HL-60 (cell line): ENCODE results near the gene RAE1.

Source experiments
- DNase-seq, 2 experiments: peaks; one replicate each; pipeline ENCODE4 v3.0.0-alpha.2; 2010 to 2020; ENCODE audit warnings: low read depth in 1 of 2, low spot score in 1 of 2
- H3K27ac ChIP-seq: fragments of 250-450 bp; sonication (Bioruptor Pico); replicated peaks from 2 replicates; pipeline ENCODE4 v1.5.1; 2020; ENCODE audit warnings: mild to moderate bottlenecking, moderate library complexity
- H3K27me3 ChIP-seq: fragments of 250-450 bp; sonication (Bioruptor Pico); 2 replicates; pipeline ENCODE4 v1.5.1; 2021; ENCODE audit warnings: mild to moderate bottlenecking, moderate library complexity; ENCODE audit not compliant: insufficient read depth, poor library complexity, severe bottlenecking
- H3K4me3 ChIP-seq: replicated peaks from 2 replicates; pipeline ENCODE4 v1.5.1; 2011; ENCODE audit warnings: mild to moderate bottlenecking, control low read depth, low read length; ENCODE audit not compliant: insufficient read depth
- GABPA ChIP-seq: IDR thresholded peaks from 2 replicates; pipeline ENCODE4 v1.6.1; 2012; ENCODE audit warnings: low read depth
- POLR2AphosphoS5 ChIP-seq: IDR thresholded peaks from 2 replicates; pipeline ENCODE4 v1.6.1; 2012; ENCODE audit warnings: low read depth
- SPI1 ChIP-seq: IDR thresholded peaks from 2 replicates; pipeline ENCODE4 v1.6.1; 2012; ENCODE audit warnings: low read depth, mild to moderate bottlenecking, borderline replicate concordance
- TF ChIP-seq, protein P1 (sequence below): IDR thresholded peaks from 2 replicates; pipeline ENCODE4 v1.6.1; 2012; ENCODE audit warnings: low read depth; ENCODE audit not compliant: insufficient replicate concordance
- TF ChIP-seq, protein P2 (sequence below): IDR thresholded peaks from one replicate; pipeline ENCODE4 v1.5.1; 2011; ENCODE audit warnings: low read length, control low read depth, inconsistent platforms; ENCODE audit not compliant: insufficient read depth

Gene RAE1

DNA sequence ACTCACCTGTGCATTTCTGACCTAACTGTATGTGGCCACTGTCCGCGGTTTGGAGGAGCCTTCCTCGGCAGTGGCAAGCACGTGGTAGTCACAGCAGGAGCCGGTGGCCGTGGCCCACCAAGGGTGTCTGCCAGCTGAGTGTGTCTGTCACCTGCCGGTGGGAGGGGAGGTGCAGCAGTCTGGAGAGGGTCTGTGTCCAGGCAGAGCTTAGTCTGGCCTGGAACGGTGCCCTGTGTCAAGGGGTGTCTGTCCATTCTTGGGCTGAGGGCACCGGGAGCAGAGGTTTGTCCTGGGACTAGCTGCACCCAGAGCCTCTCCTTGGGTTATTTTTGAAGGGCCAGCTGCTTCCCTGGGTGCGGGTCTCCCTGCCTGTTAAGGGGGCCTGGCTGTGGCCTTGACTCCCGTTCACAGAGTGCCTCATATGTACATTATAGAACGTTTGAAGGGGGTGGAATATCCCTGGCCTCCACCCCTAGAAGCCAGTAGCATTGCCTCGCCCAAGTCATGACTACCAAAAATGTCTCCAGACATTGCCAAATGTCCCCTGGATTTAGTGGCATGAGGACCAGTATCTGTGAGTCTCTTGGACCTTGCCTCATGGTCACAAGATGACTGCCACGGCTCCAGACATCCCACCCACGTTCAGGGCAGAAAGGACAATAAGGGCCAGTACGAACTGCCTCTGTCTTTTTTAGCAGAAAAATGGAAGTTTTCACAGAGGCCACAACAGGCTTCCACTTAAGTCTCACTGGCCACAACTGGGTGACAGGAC lies 45.3 kb downstream of the RAE1 start:
- no peak for TF ChIP-seq GABPA
- no peak for TF ChIP-seq SPI1
- no peak for TF ChIP-seq POLR2AphosphoS5
- no peak overlapping the region for H3K27ac ChIP-seq
- no peak overlapping the region for H3K4me3 ChIP-seq
- H3K27me3 ChIP-seq, result no peaks in the 10 kb centered on the region
- no peak for DNase-seq

DNA sequence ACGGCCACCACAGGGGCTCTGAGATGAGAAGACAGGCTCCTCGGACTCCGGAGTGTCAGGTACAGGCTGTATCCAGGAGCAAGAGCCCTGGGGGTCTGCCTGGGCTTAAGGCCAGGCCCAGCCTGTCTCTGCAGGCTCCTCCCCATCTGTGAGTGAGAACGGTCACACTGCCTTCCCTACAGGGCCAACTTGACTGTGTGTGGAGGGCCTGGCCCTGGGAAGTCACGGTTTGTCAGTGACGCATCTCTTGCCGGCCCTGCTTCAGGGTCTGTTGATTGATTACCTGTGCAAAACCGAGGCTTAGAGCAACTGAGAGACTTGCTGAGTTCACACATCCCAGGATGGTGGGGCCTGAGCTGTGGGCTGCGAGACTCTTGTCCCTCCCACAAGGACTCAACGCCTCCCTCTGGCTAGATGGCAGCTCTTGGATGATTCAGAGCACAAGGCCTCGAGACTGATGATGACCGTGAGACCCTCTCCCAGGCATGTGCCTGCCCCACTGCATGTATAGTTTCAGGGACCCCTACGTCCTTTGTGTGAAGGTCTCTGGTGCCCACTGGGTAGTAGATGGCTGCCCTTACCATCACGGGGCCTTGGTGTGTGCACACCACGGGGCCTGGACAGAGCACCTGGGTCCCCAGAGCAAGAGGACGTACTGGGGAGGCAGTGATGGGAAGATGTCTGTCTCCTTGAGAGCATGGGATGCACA lies 46.1 kb downstream of the RAE1 start:
- no peak overlapping the region for H3K27ac ChIP-seq
- no peaks in the 10 kb centered on the region for H3K27me3 ChIP-seq
- DNase-seq, result no peak
- TF ChIP-seq, protein P1, sequence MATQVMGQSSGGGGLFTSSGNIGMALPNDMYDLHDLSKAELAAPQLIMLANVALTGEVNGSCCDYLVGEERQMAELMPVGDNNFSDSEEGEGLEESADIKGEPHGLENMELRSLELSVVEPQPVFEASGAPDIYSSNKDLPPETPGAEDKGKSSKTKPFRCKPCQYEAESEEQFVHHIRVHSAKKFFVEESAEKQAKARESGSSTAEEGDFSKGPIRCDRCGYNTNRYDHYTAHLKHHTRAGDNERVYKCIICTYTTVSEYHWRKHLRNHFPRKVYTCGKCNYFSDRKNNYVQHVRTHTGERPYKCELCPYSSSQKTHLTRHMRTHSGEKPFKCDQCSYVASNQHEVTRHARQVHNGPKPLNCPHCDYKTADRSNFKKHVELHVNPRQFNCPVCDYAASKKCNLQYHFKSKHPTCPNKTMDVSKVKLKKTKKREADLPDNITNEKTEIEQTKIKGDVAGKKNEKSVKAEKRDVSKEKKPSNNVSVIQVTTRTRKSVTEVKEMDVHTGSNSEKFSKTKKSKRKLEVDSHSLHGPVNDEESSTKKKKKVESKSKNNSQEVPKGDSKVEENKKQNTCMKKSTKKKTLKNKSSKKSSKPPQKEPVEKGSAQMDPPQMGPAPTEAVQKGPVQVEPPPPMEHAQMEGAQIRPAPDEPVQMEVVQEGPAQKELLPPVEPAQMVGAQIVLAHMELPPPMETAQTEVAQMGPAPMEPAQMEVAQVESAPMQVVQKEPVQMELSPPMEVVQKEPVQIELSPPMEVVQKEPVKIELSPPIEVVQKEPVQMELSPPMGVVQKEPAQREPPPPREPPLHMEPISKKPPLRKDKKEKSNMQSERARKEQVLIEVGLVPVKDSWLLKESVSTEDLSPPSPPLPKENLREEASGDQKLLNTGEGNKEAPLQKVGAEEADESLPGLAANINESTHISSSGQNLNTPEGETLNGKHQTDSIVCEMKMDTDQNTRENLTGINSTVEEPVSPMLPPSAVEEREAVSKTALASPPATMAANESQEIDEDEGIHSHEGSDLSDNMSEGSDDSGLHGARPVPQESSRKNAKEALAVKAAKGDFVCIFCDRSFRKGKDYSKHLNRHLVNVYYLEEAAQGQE, result no peak
- TF ChIP-seq POLR2AphosphoS5 (no peak), GABPA (no peak), SPI1 (no peak)
- TF ChIP-seq, protein P2, sequence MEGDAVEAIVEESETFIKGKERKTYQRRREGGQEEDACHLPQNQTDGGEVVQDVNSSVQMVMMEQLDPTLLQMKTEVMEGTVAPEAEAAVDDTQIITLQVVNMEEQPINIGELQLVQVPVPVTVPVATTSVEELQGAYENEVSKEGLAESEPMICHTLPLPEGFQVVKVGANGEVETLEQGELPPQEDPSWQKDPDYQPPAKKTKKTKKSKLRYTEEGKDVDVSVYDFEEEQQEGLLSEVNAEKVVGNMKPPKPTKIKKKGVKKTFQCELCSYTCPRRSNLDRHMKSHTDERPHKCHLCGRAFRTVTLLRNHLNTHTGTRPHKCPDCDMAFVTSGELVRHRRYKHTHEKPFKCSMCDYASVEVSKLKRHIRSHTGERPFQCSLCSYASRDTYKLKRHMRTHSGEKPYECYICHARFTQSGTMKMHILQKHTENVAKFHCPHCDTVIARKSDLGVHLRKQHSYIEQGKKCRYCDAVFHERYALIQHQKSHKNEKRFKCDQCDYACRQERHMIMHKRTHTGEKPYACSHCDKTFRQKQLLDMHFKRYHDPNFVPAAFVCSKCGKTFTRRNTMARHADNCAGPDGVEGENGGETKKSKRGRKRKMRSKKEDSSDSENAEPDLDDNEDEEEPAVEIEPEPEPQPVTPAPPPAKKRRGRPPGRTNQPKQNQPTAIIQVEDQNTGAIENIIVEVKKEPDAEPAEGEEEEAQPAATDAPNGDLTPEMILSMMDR, result no peak
- H3K4me3 ChIP-seq, result no peak overlapping the region

DNA sequence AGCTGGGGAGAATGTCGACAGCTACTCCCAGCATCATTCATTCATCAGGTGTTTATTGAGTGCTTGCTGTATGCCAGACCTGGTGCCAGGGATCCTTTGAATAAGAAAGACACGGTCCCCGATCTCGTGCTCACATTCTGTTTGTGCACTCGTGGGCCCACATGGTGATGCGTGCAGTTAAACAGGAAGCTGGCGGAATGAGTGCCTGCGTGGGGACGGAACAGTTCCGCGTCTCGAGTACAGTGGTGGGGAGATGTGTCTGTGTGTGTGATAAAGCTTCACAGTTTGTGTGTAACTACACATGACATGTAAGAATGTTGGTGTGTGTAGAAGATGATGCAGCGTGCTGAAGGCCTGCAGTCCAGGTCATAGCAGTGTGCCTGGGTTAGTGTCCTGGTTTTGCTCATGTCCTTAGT lies 46.6 kb downstream of the RAE1 start:
- no peak overlapping the region for H3K27ac ChIP-seq
- H3K4me3 ChIP-seq, result no peak overlapping the region
- TF ChIP-seq POLR2AphosphoS5 (no peak), SPI1 (no peak), GABPA (no peak)
- TF ChIP-seq, protein P2, result no peak
- TF ChIP-seq, protein P1, result no peak
- no peaks in the 10 kb centered on the region for H3K27me3 ChIP-seq
- no peak for DNase-seq

DNA sequence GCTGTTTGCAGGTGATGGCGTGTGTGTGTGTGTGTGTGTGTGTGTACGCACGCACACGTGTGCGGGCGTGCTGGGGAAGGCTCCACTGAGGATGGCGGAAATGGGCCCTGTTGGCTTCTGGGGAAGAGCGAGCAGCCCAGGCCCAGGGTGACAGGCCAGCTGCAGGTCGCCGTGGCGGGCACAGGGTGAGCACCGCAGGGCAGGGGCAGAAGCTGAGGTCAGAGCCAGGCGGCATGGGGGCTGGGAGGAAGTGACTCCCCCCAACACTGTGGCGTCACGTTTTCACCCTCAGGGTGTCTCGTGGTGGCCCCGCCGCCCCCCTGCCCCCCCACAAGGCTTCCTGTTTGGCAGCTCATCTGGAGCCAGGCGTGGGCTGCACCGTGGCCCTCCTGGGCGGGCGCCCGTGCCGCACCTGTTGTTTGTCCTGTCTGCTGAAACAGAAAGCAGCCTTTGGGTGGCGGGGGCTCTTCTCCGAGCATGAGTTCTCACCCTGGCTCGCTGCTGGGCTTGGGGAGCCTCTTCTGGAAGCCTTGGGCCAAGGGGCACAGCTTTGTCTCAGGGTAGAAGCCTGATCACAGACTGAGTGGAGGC lies 47.3 kb downstream of the RAE1 start:
- no peaks in the 10 kb centered on the region for H3K27me3 ChIP-seq
- H3K4me3 ChIP-seq, result no peak overlapping the region
- TF ChIP-seq GABPA (no peak), POLR2AphosphoS5 (peak; percentile 80), SPI1 (peak; percentile 62; the same call in 1 of the 2 replicates)
- TF ChIP-seq, protein P1, result no peak
- TF ChIP-seq, protein P2, result no peak
- H3K27ac ChIP-seq, result no peak overlapping the region
- no peak for DNase-seq
